Activated T-helper 9 cell treated with anti-CD3 and anti-CD28 coated beads, Interleukin-2, amount 50 U/mL, for 16 hours (primary cell): ENCODE results near the gene KDM4B.
"Not testable (repeated sequence)": the region's sequence is repeated elsewhere in the genome, so short reads cannot be mapped to it uniquely, and the experiment has no call there.

ENCODE experiments used
- DNase-seq: peaks from one replicate; pipeline ENCODE4 v3.0.0-alpha.2; 2020; ENCODE audit warnings: low read depth

KDM4B gene

DNA sequence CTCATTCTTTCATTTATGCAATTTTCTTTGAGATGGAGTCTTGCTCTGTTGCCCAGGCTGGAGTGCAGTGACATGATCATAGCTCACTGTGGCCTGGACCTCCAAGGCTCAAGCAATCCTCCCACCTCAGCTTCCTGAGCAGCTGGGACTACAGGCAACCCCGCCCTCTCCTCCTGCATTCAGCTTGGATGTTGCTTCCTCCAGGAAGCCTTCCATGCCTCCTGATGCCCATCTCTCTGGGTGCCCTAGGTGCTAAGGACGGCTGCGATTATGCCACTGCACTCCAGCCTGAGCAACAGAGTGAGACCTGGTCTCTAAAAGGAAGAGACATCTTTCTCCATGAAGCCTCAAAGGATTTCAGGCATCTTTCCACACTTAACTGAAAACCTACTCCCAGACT is 209.9 kb downstream of the KDM4B start:
- DNase-seq, result no peak

DNA sequence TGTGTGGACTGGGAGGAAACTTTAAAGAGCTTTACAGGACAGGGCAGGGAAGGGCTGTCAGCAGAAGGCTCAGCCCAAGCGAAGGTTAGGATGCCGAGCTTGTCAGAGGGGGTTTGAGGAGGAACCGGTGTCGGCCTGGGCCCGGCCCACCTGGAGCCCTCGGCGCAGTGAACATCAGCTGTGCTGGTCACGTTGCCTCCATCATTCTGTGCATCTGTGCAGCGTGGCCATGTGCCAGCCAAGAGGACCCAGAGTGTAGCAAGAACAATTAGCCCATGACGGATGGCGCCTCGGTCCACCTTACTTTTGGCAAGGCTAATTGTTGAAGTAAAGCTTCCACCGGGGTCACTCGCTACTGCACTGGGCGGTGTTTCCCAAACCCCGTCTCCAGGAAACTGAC is 210.3 kb downstream of the KDM4B start:
- DNase-seq, result no peak

GRCh38 chr19:5181329-5181728 is 212.4 kb downstream of the KDM4B start:
- no peak for DNase-seq

DNA sequence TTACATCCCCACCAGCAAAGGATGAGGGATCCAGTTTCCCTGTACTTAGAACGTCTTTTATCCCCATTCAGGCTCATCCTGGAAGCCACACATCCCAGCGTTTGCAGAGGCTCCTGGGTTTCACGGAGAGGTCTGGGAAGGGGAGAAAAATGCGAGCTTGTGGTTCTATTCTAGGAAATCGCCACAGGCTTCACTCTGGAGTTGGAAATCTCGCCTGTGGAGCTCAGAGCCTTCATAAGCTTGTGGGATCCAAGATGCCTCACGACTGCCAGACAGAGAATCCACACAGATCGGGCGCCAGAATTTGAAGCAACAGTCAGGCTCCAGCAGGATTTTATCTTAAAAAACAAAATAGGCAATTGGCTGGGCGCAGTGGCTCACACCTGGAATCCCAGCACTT is 213.8 kb downstream of the KDM4B start:
- DNase-seq, result no peak

- no peak for DNase-seq
These were observed 214.7 kb downstream of the KDM4B start for GRCh38 chr19:5183616-5184015.

GRCh38 chr19:5184930-5185329 is 216.0 kb downstream of the KDM4B start:
- no peak for DNase-seq

DNA sequence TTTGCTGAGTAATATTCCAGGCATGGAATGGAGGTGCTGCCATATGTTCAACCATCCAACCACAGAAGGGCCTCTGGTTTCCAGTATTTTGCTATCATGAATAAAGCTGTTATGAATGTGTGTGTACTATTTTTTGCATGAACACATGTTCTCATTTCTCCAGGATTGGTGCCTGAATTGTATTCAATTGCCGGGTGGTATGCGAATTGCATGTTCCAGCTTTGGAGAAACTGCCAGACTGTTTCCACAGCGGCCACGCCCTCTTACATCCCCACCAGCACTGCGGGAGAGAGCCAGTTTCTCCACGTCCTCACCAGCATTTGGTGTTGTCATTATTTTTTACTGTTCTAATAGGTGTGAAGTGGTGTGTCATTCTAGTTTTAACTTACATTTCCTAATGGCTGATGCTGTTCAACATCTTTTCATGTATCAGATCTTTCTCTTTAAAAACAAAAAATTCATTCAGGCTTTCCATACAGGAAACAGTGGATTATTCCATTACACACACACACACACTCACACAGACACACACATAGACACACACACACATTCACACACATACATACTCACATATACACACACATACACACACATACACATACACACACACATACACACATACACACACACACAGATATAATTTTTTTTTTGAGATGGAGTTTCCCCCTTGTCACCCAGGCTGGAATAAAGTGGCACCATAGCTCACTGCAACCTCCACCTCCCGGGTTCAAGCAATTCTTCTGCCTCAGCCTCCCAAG is 217.6 kb downstream of the KDM4B start:
- DNase-seq, result no peak

- no peak for DNase-seq
These were observed 219.8 kb downstream of the KDM4B start for GRCh38 chr19:5188548-5189317.

DNA sequence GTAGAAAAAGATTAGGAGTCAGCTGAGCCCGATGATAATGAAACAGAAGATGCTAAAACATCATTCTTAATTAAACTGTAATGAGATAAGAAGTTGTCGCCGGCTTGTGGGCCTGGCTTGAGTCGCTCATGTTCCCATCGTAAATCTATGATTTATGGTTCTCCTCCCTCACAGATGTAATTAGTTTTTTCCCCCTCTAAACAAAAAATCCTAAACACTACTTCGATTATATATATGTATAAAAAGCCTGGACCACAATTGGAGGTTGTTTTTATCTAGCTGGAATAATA is 220.3 kb downstream of the KDM4B start:
- DNase-seq, result no peak

- no peak for DNase-seq
These were observed 222.2 kb downstream of the KDM4B start for GRCh38 chr19:5191091-5191490.

DNA sequence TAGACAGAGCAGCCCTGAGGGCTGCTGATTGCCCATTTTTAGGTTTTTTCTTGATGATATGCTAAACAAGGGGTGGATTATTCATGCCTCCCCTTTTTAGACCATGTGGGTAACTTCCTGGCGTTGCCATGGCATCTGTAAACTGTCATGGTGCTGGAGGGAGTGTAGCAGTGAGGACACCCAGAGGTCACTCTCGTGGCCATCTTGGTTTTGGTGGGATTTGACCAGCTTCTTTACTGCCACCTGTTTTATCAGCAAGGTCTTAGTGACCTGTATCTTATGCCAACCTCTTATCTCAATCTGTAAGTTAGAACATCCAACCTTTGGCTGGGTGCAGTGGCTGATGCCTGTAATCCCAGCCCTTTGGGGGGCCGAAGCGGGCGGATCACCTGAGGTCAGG is 223.7 kb downstream of the KDM4B start:
- no peak for DNase-seq

DNA sequence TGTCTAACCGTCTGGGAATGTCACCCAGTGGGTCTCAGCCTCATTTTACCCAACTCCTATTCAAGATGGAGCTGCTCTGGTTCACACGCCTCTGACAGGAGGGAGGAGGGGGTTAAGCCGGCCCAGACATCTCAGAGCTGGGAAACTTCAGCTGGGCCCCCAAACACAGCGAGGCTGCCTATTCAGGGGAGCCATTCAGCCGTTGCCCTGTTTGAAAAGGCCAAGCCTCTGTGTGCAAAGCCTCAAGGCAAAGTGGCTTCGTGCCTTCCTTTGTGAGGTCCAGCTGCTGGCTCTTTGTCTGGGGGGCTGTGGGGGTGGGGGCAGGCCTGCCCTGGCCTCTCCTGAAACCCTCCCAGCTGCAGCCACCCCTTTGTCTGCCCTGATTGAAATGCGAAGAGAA is 224.3 kb downstream of the KDM4B start:
- no peak for DNase-seq

- no peak for DNase-seq
These were observed 225.7 kb downstream of the KDM4B start for GRCh38 chr19:5194641-5195040.

GRCh38 chr19:5195587-5195986 is 226.7 kb downstream of the KDM4B start:
- not testable (repeated sequence) for DNase-seq

GRCh38 chr19:5196832-5197231 is 227.9 kb downstream of the KDM4B start:
- no peak for DNase-seq

DNA sequence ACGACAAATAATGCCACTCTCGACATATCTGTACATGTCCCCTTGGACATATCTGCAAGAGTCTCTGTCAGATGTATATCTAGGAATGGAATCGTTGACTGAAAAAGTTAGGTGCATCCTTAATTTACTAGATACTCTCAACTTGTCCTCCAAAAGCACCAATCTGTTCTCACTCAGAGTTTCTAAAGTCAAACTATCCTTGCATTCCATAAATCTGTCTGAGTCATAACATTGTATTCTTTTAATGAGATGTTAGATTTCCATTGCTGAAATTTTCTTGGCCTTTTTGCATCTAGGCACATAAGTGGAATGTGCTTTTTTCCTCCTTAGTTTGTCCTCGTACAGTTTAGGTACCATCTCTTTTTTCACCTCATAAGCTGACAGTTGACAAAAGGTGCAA is 231.9 kb downstream of the KDM4B start:
- DNase-seq, result no peak

GRCh38 chr19:5202553-5202952 is 233.6 kb downstream of the KDM4B start:
- no peak for DNase-seq
